Sigmoid colon (tissue), 7 donors: ENCODE data around the gene ABCF3. TPM values are rescaled to one million over a fixed set of nuclear protein-coding genes. Genes with fewer than 3 reads are reported as not detected.

Source experiments
- DNase-seq: peaks from one replicate; pipeline ENCODE4 v3.0.0-alpha.2; 2019
- H3K27ac ChIP-seq, 4 donors: fragments of 200-600 bp; sonication (generic); one replicate each; pipeline ENCODE4 v1.5.1; 2016 to 2019; ENCODE audit warnings: mild to moderate bottlenecking in 1 of 4
- H3K27me3 ChIP-seq, 3 donors: fragments of 200-600 bp; sonication (generic); one replicate each; pipeline ENCODE4 v1.5.1; 2019; ENCODE audit warnings: mild to moderate bottlenecking in 1 of 3
- H3K36me3 ChIP-seq, 4 donors: fragments of 200-600 bp; sonication (generic); one replicate each; pipeline ENCODE4 v1.5.1; 2016 to 2019
- H3K4me1 ChIP-seq, 4 donors: fragments of 200-600 bp; sonication (generic); one replicate each; pipeline ENCODE4 v1.5.1; 2017 to 2019
- H3K4me3 ChIP-seq, 4 donors: fragments of 200-600 bp; sonication (generic); one replicate each; pipeline ENCODE4 v1.5.1; 2017 to 2019; ENCODE audit warnings: mild to moderate bottlenecking in 2 of 4, moderate library complexity in 1 of 4
- H3K9me3 ChIP-seq, 4 donors: fragments of 200-600 bp in 3 of 4; sonication (generic) in 3 of 4; one replicate each; pipeline versions ENCODE4 v1.5.1 to v1.6.1; 2013 to 2019
- CTCF ChIP-seq, 4 experiments: fragments of 450-650 bp in 3 of 4; fragments of 200-600 bp in 1 of 4; IDR thresholded peaks; one replicate each; pipeline ENCODE4 v1.5.1; 2016 to 2019; ENCODE audit warnings: antibody characterized with exemption in 4 of 4, mild to moderate bottlenecking in 3 of 4, moderate library complexity in 2 of 4
- EP300 ChIP-seq, 4 donors: sonication (generic); formaldehyde crosslinking; IDR thresholded peaks; one replicate each; pipeline ENCODE4 v1.6.1; 2017; ENCODE audit warnings: antibody characterized with exemption in 4 of 4
- POLR2A ChIP-seq, 2 donors: fragments of 450-650 bp; IDR thresholded peaks; one replicate each; pipeline ENCODE4 v1.6.1; 2016; ENCODE audit warnings: antibody characterized with exemption in 2 of 2, mild to moderate bottlenecking in 2 of 2, moderate library complexity in 2 of 2
- POLR2AphosphoS5 ChIP-seq, 4 donors: sonication (generic); formaldehyde crosslinking; IDR thresholded peaks; one replicate each; pipeline ENCODE4 v1.6.1; 2017; ENCODE audit warnings: antibody characterized with exemption in 4 of 4
- WGBS, 2 donors: extraction: QIAGEN DNeasy Blood & Tissue Kit; methylation state at CpG; one replicate each; pipeline ENCODE4 v1.1.7; 2013; 5-methylcytosine and 5-hydroxymethylcytosine counted together
- intact Hi-C: fragments of 100-400 bp; cut with DNase I; formaldehyde crosslinking; loops from one replicate; pipeline ENCODE4 v1.15.1; 2023
- polyA plus RNA-seq, 3 donors: library from polyadenylated mRNA; stranded (reverse); fragments of 200-250 nt; gene quantifications; one replicate each; pipeline ENCODE4 v1.2.3, GENCODE V29; 2013
- total RNA-seq, 4 donors: library from RNA; depleted of rRNA; stranded (reverse); fragments of >200 nt; gene quantifications; one replicate each; pipeline ENCODE4 v1.1.0, GENCODE V29; 2016
- donor health status: healthy with polysubstance abuse.
- donor health status: Bipolar disorder and iron deficiency.
- donor health status: healthy.

The ABCF3 gene
- total and polyA plus RNA-seq, 7 donors = 32.4 to 51.3 (median 41.3) TPM

GRCh38 chr3:184234224-184234623 lies 48.2 kb downstream of the ABCF3 start:
- TF ChIP-seq CTCF (IDR thresholded peaks at IDR 0.05) (no peak), POLR2A (IDR thresholded peaks at IDR 0.05) (no peak), POLR2AphosphoS5 (IDR thresholded peaks at IDR 0.05) (no peak), EP300 (IDR thresholded peaks at IDR 0.05) (no peak)
- no peak for DNase-seq
- peaks cover 0 to 18% (median 18%) of the 10 kb centered on the region in 4 donors for H3K4me1 ChIP-seq
- H3K9me3 ChIP-seq = no peaks in the 10 kb centered on the region
- H3K27ac ChIP-seq = no peak overlapping the region
- peaks cover 28 to 57% (median 34%) of the 10 kb centered on the region in 3 donors for H3K27me3 ChIP-seq
- H3K36me3 ChIP-seq = no peaks in the 10 kb centered on the region
- 42 to 55% methylated on average over 4 of the region's 4 CpGs for WGBS, 2 donors
- no peak overlapping the region for H3K4me3 ChIP-seq
- intact Hi-C loops = no loop called here

GRCh38 chr3:184234671-184235380 lies 48.8 kb downstream of the ABCF3 start:
- no peaks in the 10 kb centered on the region for H3K9me3 ChIP-seq
- H3K27me3 ChIP-seq = peaks cover 21 to 56% (median 34%) of the 10 kb centered on the region in 3 donors
- H3K4me3 ChIP-seq = no peak overlapping the region
- no peak for TF ChIP-seq CTCF (IDR thresholded peaks at IDR 0.05)
- peaks cover 0 to 12% (median 12%) of the 10 kb centered on the region in 4 donors for H3K4me1 ChIP-seq
- no peak overlapping the region for H3K27ac ChIP-seq
- H3K36me3 ChIP-seq = no peaks in the 10 kb centered on the region
- intact Hi-C loops = no loop called here
- 89 to 90% methylated on average over 19 of the region's 19 CpGs for WGBS, 2 donors
- DNase-seq = no peak

- TF ChIP-seq EP300 (IDR thresholded peaks at IDR 0.05) = no peak
- no peak for TF ChIP-seq POLR2A (IDR thresholded peaks at IDR 0.05)
- H3K4me3 ChIP-seq = no peak overlapping the region
- intact Hi-C loops = no loop called here
- H3K4me1 ChIP-seq = peaks cover 0 to 5% (median 5%) of the 10 kb centered on the region in 4 donors
- no peaks in the 10 kb centered on the region for H3K36me3 ChIP-seq
- no peaks in the 10 kb centered on the region for H3K9me3 ChIP-seq
- WGBS, 2 donors = 76 to 88% methylated on average over 4 of the region's 4 CpGs
- DNase-seq = no peak
- H3K27me3 ChIP-seq = peaks cover 15 to 51% (median 31%) of the 10 kb centered on the region in 3 donors
- no peak overlapping the region for H3K27ac ChIP-seq
Measured at GRCh38 chr3:184235381-184236032, 49.5 kb downstream of the ABCF3 start.

- intact Hi-C loops = no loop called here
- 75 to 87% methylated on average over 14 of the region's 14 CpGs for WGBS, 2 donors
- no peak for TF ChIP-seq CTCF (IDR thresholded peaks at IDR 0.05)
- TF ChIP-seq EP300 (IDR thresholded peaks at IDR 0.05) = no peak
- no peak for TF ChIP-seq POLR2AphosphoS5 (IDR thresholded peaks at IDR 0.05)
- TF ChIP-seq POLR2A (IDR thresholded peaks at IDR 0.05) = no peak
- no peak for DNase-seq
- Histone ChIP-seq H3K4me3 (no peak overlapping the region), H3K27ac (no peak overlapping the region), H3K4me1 (peaks cover 0 to under 1% (median 0%) of the 10 kb centered on the region in 4 donors), H3K9me3 (no peaks in the 10 kb centered on the region), H3K27me3 (peaks cover 10 to 51% (median 31%) of the 10 kb centered on the region in 3 donors), H3K36me3 (no peaks in the 10 kb centered on the region)
Measured at GRCh38 chr3:184236033-184236410, 50.0 kb downstream of the ABCF3 start.

- 89 to 95% methylated on average over 3 of the region's 3 CpGs for WGBS, 2 donors
- intact Hi-C loops = no loop called here
- no peak overlapping the region for H3K27ac ChIP-seq
Measured at GRCh38 chr3:184236636-184237035, 50.6 kb downstream of the ABCF3 start.

More at GRCh38 chr3:184236636-184237035, 50.6 kb downstream of the ABCF3 start:
- no peaks in the 10 kb centered on the region for H3K9me3 ChIP-seq
- peaks cover 3 to 51% (median 26%) of the 10 kb centered on the region in 3 donors for H3K27me3 ChIP-seq
- peaks cover 0 to 3% (median under 1%) of the 10 kb centered on the region in 4 donors for H3K4me1 ChIP-seq
- no peak for DNase-seq
- H3K36me3 ChIP-seq = no peaks in the 10 kb centered on the region
- no peak overlapping the region for H3K4me3 ChIP-seq
- no peak for TF ChIP-seq POLR2AphosphoS5 (IDR thresholded peaks at IDR 0.05)
- no peak for TF ChIP-seq EP300 (IDR thresholded peaks at IDR 0.05)
- no peak for TF ChIP-seq CTCF (IDR thresholded peaks at IDR 0.05)
- TF ChIP-seq POLR2A (IDR thresholded peaks at IDR 0.05) = no peak
